SU-DHL-6 (cell line): ENCODE results near the gene VARS2.

Experiments
- EZH2phosphoT487 ChIP-seq: fragments of 200-600 bp; sonication (generic), shearing (Covaris generic); conservative IDR thresholded peaks from 2 replicates; pipeline ENCODE4 v1.6.1; 2018; ENCODE audit warnings: mild to moderate bottlenecking, antibody characterized with exemption, low read length, moderate library complexity, mixed read lengths
- TF ChIP-seq, protein P1 (sequence below): fragments of 200-600 bp; sonication (generic); IDR thresholded peaks from one replicate; pipeline ENCODE4 v1.5.1; 2017; ENCODE audit warnings: antibody characterized with exemption, mild to moderate bottlenecking, low read length, moderate library complexity; ENCODE audit not compliant: insufficient read depth, poor library complexity, severe bottlenecking

DNA sequence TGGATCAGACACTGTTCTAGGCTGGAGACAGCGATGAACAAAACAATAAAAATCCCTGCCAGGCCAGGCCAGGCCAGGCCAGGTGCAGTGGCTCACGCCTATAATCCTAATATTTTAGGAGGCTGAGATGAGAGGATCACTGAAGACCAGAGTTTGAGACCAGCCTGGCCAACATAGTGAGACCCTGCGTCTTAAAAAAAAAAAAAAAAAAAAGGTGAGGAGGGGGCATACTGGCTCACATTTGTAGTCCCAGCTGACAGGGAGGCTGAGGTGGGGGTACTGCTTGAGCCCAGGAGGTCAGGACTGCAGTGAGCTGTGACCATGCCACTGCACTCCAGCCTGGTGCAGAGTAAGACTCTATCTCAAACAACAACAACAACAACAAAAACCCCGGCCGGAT, 31.2 kb downstream of the VARS2 start:
- TF ChIP-seq, protein P1, sequence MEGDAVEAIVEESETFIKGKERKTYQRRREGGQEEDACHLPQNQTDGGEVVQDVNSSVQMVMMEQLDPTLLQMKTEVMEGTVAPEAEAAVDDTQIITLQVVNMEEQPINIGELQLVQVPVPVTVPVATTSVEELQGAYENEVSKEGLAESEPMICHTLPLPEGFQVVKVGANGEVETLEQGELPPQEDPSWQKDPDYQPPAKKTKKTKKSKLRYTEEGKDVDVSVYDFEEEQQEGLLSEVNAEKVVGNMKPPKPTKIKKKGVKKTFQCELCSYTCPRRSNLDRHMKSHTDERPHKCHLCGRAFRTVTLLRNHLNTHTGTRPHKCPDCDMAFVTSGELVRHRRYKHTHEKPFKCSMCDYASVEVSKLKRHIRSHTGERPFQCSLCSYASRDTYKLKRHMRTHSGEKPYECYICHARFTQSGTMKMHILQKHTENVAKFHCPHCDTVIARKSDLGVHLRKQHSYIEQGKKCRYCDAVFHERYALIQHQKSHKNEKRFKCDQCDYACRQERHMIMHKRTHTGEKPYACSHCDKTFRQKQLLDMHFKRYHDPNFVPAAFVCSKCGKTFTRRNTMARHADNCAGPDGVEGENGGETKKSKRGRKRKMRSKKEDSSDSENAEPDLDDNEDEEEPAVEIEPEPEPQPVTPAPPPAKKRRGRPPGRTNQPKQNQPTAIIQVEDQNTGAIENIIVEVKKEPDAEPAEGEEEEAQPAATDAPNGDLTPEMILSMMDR: no peak
- no peak for TF ChIP-seq EZH2phosphoT487
